Measurements from ENCODE around the gene GPR87.

Gene GPR87

GRCh38 chr3:151330899-151331298, 14.3 kb upstream of the GPR87 start:
- Histone ChIP-seq H3K27me3 (ENCODE audit: insufficient read depth, low read length) (no peaks in the 10 kb centered on the region), H3K4me1 (ENCODE audit: insufficient read depth, low read length) (0 out of 2 replicates have a peak, but pooled peaks cover 5% of the 10 kb centered on the region), H3K4me3 (ENCODE audit: low read length) (no peak overlapping the region), H3K36me3 (ENCODE audit: insufficient read depth, low read length) (no peaks in the 10 kb centered on the region), H3K9ac (ENCODE audit: low read depth, low read length) (no peak overlapping the region), H3K27ac (ENCODE audit: low read depth, low read length) (no peak overlapping the region), H3K9me3 (ENCODE audit: insufficient read depth, low read depth, low read length) (no peaks in the 10 kb centered on the region)

GRCh38 chr3:151330379-151330778, 13.8 kb upstream of the GPR87 start:
- no peak overlapping the region for H3K9ac ChIP-seq (ENCODE audit: low read depth, low read length)
- 0 out of 2 replicates have a peak, but pooled peaks cover 5% of the 10 kb centered on the region for H3K4me1 ChIP-seq (ENCODE audit: insufficient read depth, low read length)
- no peaks in the 10 kb centered on the region for H3K9me3 ChIP-seq (ENCODE audit: insufficient read depth, low read depth, low read length)
- H3K36me3 ChIP-seq (ENCODE audit: insufficient read depth, low read length) = no peaks in the 10 kb centered on the region
- H3K4me3 ChIP-seq (ENCODE audit: low read length) = no peak overlapping the region
- no peaks in the 10 kb centered on the region for H3K27me3 ChIP-seq (ENCODE audit: insufficient read depth, low read length)
- WGBS = 92% methylated on average over 3 of the region's 4 CpGs
- H3K27ac ChIP-seq (ENCODE audit: low read depth, low read length) = no peak overlapping the region

- Histone ChIP-seq H3K9me3 (ENCODE audit: insufficient read depth, low read depth, low read length) (no peaks in the 10 kb centered on the region), H3K27me3 (ENCODE audit: insufficient read depth, low read length) (no peaks in the 10 kb centered on the region), H3K9ac (ENCODE audit: low read depth, low read length) (no peak within 1 kb of the TSS), H3K27ac (ENCODE audit: low read depth, low read length) (no peak within 1 kb of the TSS), H3K4me1 (ENCODE audit: insufficient read depth, low read length) (0 out of 2 replicates have a peak, but pooled peaks cover 5% of the 10 kb centered on the region), H3K4me3 (ENCODE audit: low read length) (no peak within 1 kb of the TSS), H3K36me3 (ENCODE audit: insufficient read depth, low read length) (no peaks in the 10 kb centered on the region)
- 87% methylated on average over 1 of the region's 1 CpG for WGBS
Observed at GRCh38 chr3:151329363-151329762, 12.7 kb upstream of the GPR87 start, which contains the start of gene P2RY13. Gene P2RY13 (minus strand): TSS chr3:151329549. CDS start chr3:151329528, 21 bp downstream.

GRCh38 chr3:151328298-151328995, 11.8 kb upstream of the GPR87 start:
- Histone ChIP-seq H3K9me3 (ENCODE audit: insufficient read depth, low read depth, low read length) (no peaks in the 10 kb centered on the region), H3K27me3 (ENCODE audit: insufficient read depth, low read length) (no peaks in the 10 kb centered on the region), H3K36me3 (ENCODE audit: insufficient read depth, low read length) (no peaks in the 10 kb centered on the region), H3K4me3 (ENCODE audit: low read length) (no peak overlapping the region), H3K4me1 (ENCODE audit: insufficient read depth, low read length) (0 out of 2 replicates have a peak, but pooled peaks cover 5% of the 10 kb centered on the region), H3K27ac (ENCODE audit: low read depth, low read length) (no peak overlapping the region), H3K9ac (ENCODE audit: low read depth, low read length) (no peak overlapping the region)
- 85% methylated on average over 10 of the region's 10 CpGs for WGBS

GRCh38 chr3:151327571-151328198, 11.1 kb upstream of the GPR87 start:
- Histone ChIP-seq H3K4me3 (ENCODE audit: low read length) (no peak overlapping the region), H3K27ac (ENCODE audit: low read depth, low read length) (no peak overlapping the region), H3K9ac (ENCODE audit: low read depth, low read length) (no peak overlapping the region), H3K9me3 (ENCODE audit: insufficient read depth, low read depth, low read length) (no peaks in the 10 kb centered on the region), H3K27me3 (ENCODE audit: insufficient read depth, low read length) (no peaks in the 10 kb centered on the region), H3K36me3 (ENCODE audit: insufficient read depth, low read length) (no peaks in the 10 kb centered on the region), H3K4me1 (ENCODE audit: insufficient read depth, low read length) (0 out of 2 replicates have a peak, but pooled peaks cover 5% of the 10 kb centered on the region)
- WGBS = 51% methylated on average over 2 of the region's 3 CpGs

GRCh38 chr3:151322511-151322910, 5.9 kb upstream of the GPR87 start:
- Histone ChIP-seq H3K27ac (ENCODE audit: low read depth, low read length) (no peak overlapping the region), H3K4me3 (ENCODE audit: low read length) (no peak overlapping the region), H3K27me3 (ENCODE audit: insufficient read depth, low read length) (no peaks in the 10 kb centered on the region), H3K36me3 (ENCODE audit: insufficient read depth, low read length) (no peaks in the 10 kb centered on the region), H3K9ac (ENCODE audit: low read depth, low read length) (no peak overlapping the region), H3K4me1 (ENCODE audit: insufficient read depth, low read length) (peaks cover 16% of the 10 kb centered on the region), H3K9me3 (ENCODE audit: insufficient read depth, low read depth, low read length) (no peaks in the 10 kb centered on the region)
- no CpG with 5 or more reads among the region's 1 CpG for WGBS

GRCh38 chr3:151321526-151321925, 4.9 kb upstream of the GPR87 start:
- no CpG with 5 or more reads among the region's 1 CpG for WGBS
- Histone ChIP-seq H3K9ac (ENCODE audit: low read depth, low read length) (no peak overlapping the region), H3K27me3 (ENCODE audit: insufficient read depth, low read length) (no peaks in the 10 kb centered on the region), H3K4me1 (ENCODE audit: insufficient read depth, low read length) (peaks cover 23% of the 10 kb centered on the region), H3K4me3 (ENCODE audit: low read length) (no peak overlapping the region), H3K9me3 (ENCODE audit: insufficient read depth, low read depth, low read length) (no peaks in the 10 kb centered on the region), H3K27ac (ENCODE audit: low read depth, low read length) (no peak overlapping the region), H3K36me3 (ENCODE audit: insufficient read depth, low read length) (no peaks in the 10 kb centered on the region)

GRCh38 chr3:151320131-151320530, 3.5 kb upstream of the GPR87 start:
- no peaks in the 10 kb centered on the region for H3K36me3 ChIP-seq (ENCODE audit: insufficient read depth, low read length)
- H3K4me3 ChIP-seq (ENCODE audit: low read length) = no peak overlapping the region
- H3K4me1 ChIP-seq (ENCODE audit: insufficient read depth, low read length) = peaks cover 37% of the 10 kb centered on the region
- no peaks in the 10 kb centered on the region for H3K9me3 ChIP-seq (ENCODE audit: insufficient read depth, low read depth, low read length)
- H3K27me3 ChIP-seq (ENCODE audit: insufficient read depth, low read length) = no peaks in the 10 kb centered on the region
- WGBS = 97% methylated on average over 2 of the region's 2 CpGs
- H3K9ac ChIP-seq (ENCODE audit: low read depth, low read length) = no peak overlapping the region
- no peak overlapping the region for H3K27ac ChIP-seq (ENCODE audit: low read depth, low read length)

GRCh38 chr3:151319628-151320027, 3.0 kb upstream of the GPR87 start:
- Histone ChIP-seq H3K27me3 (ENCODE audit: insufficient read depth, low read length) (no peaks in the 10 kb centered on the region), H3K4me1 (ENCODE audit: insufficient read depth, low read length) (peaks cover 42% of the 10 kb centered on the region), H3K9ac (ENCODE audit: low read depth, low read length) (no peak overlapping the region), H3K4me3 (ENCODE audit: low read length) (no peak overlapping the region), H3K9me3 (ENCODE audit: insufficient read depth, low read depth, low read length) (no peaks in the 10 kb centered on the region), H3K27ac (ENCODE audit: low read depth, low read length) (no peak overlapping the region), H3K36me3 (ENCODE audit: insufficient read depth, low read length) (no peaks in the 10 kb centered on the region)
- WGBS = 84% methylated on average over 4 of the region's 4 CpGs

GRCh38 chr3:151318991-151319390, 2.4 kb upstream of the GPR87 start:
- Histone ChIP-seq H3K36me3 (ENCODE audit: insufficient read depth, low read length) (no peaks in the 10 kb centered on the region), H3K4me3 (ENCODE audit: low read length) (no peak overlapping the region), H3K9ac (ENCODE audit: low read depth, low read length) (no peak overlapping the region), H3K27me3 (ENCODE audit: insufficient read depth, low read length) (no peaks in the 10 kb centered on the region), H3K9me3 (ENCODE audit: insufficient read depth, low read depth, low read length) (no peaks in the 10 kb centered on the region), H3K4me1 (ENCODE audit: insufficient read depth, low read length) (peaks cover 47% of the 10 kb centered on the region), H3K27ac (ENCODE audit: low read depth, low read length) (no peak overlapping the region)
- 96% methylated on average over 7 of the region's 7 CpGs for WGBS

GRCh38 chr3:151318313-151318712, 1.7 kb upstream of the GPR87 start:
- H3K27me3 ChIP-seq (ENCODE audit: insufficient read depth, low read length) = no peaks in the 10 kb centered on the region
- peaks cover 47% of the 10 kb centered on the region for H3K4me1 ChIP-seq (ENCODE audit: insufficient read depth, low read length)
- H3K27ac ChIP-seq (ENCODE audit: low read depth, low read length) = no peak overlapping the region
- H3K9ac ChIP-seq (ENCODE audit: low read depth, low read length) = no peak overlapping the region
- H3K9me3 ChIP-seq (ENCODE audit: insufficient read depth, low read depth, low read length) = no peaks in the 10 kb centered on the region
- no peak overlapping the region for H3K4me3 ChIP-seq (ENCODE audit: low read length)
- no peaks in the 10 kb centered on the region for H3K36me3 ChIP-seq (ENCODE audit: insufficient read depth, low read length)

Measured in HUES64 (cell line).